ENCODE data around the gene CREB3L2. TPM values are rescaled to one million over a fixed set of nuclear protein-coding genes. Genes with fewer than 3 reads are reported as not detected.

The CREB3L2 gene
- polyA plus RNA-seq, 3 donors: 6.9 to 12.9 (median 11.9) TPM

GRCh38 chr7:137985897-137986251, 16.0 kb downstream of the CREB3L2 start:
- Histone ChIP-seq H3K79me2 (ENCODE audit: insufficient read depth, low read length) (peaks cover 78% of the 10 kb centered on the region), H3K27ac (ENCODE audit: low read depth in 1 of 2, low read length in 2 of 2) (no peak overlapping the region), H3K4me3 (replicated peaks in 1 of 3; ENCODE audit: low read depth in 2 of 3, low read length in 3 of 3) (no peak overlapping the region), H4K20me1 (ENCODE audit: insufficient read depth, low read length) (peaks cover 28% of the 10 kb centered on the region), H3K27me3 (ENCODE audit: control insufficient read depth in 2 of 2, insufficient read depth in 2 of 2, low read length in 2 of 2) (no peaks in the 10 kb centered on the region), H3K4me1 (ENCODE audit: control insufficient read depth in 1 of 2, insufficient read depth in 2 of 2, low read length in 2 of 2) (peaks cover 6 to 9% of the 10 kb centered on the region in 2 donors), H3K4me2 (replicated peaks; ENCODE audit: extremely low read depth, low read length, poor library complexity, severe bottlenecking) (no peak overlapping the region), H3K36me3 (replicated peaks in 1 of 2; ENCODE audit: control insufficient read depth in 1 of 2, insufficient read depth in 2 of 2, low read length in 2 of 2) (peaks cover 0 to 26% of the 10 kb centered on the region in 2 donors), H3K9me3 (replicated peaks in 1 of 2; ENCODE audit: control insufficient read depth in 1 of 2, insufficient read depth in 1 of 2, low read length in 2 of 2) (peaks cover 18 to 23% of the 10 kb centered on the region in 2 donors), H2AFZ (ENCODE audit: insufficient read depth, low read depth, low read length, poor library complexity, severe bottlenecking) (no peak overlapping the region), H3K9ac (ENCODE audit: insufficient read depth, low read length, poor library complexity, severe bottlenecking) (no peak overlapping the region)
- Mint-ChIP-seq H3K27me3 (ENCODE audit: low read depth in 3 of 3) (peaks cover 0 to 2% (median 0%) of the 10 kb centered on the region in 3 donors), H3K4me1 (peaks cover 24% of the 10 kb centered on the region), H3K36me3 (peaks cover 34 to 37% of the 10 kb centered on the region in 2 donors), H3K27ac (peak overlapping the region in 1 of 7 donors; percentile 34), H3K9me3 (peaks cover 14 to 25% (median 17%) of the 10 kb centered on the region in 7 donors), H3K4me3 (no peak overlapping the region)
- DNase-seq: no peak
- no peak for TF ChIP-seq CTCF (IDR thresholded peaks at IDR 0.05)
- intact Hi-C loops (cut with micrococcal nuclease): no loop called here
- WGBS (ENCODE audit: insufficient coverage): no CpG with 5 or more reads among the region's 3 CpGs

DNA sequence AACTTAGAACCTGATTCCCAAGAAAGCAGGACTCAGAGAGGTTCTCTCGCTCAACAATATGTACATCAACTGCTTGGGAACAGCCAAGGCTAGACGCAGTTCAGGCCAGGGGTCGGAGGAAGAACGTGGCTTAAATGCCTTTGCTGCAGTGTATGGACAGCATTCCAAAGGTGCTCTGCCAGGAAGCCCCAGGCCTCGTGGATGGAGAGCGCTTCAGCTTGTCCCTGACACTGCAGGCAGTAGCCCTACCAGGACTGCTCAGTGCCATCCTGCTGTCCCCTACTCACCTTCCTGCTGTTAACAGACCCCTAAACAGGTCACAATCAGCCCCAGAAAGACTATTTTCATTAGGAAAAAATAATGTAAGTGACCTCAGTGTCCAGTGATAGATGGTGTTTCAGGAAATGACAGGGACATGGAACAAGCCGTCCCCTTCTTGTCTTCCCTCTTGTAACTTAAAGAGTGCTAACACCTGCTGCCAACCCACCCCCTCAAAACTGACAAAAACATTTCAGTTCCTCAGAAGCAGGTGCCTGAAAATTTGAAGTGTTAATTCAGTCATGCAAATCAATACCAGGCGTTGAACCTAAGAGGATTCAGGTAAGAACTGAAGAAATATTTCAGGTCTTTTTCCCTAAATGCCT, 16.5 kb downstream of the CREB3L2 start:
- peaks cover 36 to 37% of the 10 kb centered on the region in 2 donors for H3K36me3 Mint-ChIP-seq
- H3K9me3 Mint-ChIP-seq: peaks cover 14 to 25% (median 17%) of the 10 kb centered on the region in 7 donors
- peaks cover 27% of the 10 kb centered on the region for H3K4me1 Mint-ChIP-seq
- Histone ChIP-seq H4K20me1 (ENCODE audit: insufficient read depth, low read length) (peaks cover 32% of the 10 kb centered on the region), H2AFZ (ENCODE audit: insufficient read depth, low read depth, low read length, poor library complexity, severe bottlenecking) (no peak overlapping the region), H3K4me3 (replicated peaks in 1 of 3; ENCODE audit: low read depth in 2 of 3, low read length in 3 of 3) (no peak overlapping the region), H3K79me2 (ENCODE audit: insufficient read depth, low read length) (peaks cover 78% of the 10 kb centered on the region), H3K9ac (ENCODE audit: insufficient read depth, low read length, poor library complexity, severe bottlenecking) (no peak overlapping the region), H3K4me1 (ENCODE audit: control insufficient read depth in 1 of 2, insufficient read depth in 2 of 2, low read length in 2 of 2) (peaks cover 6 to 9% of the 10 kb centered on the region in 2 donors), H3K27ac (ENCODE audit: low read depth in 1 of 2, low read length in 2 of 2) (no peak overlapping the region), H3K36me3 (replicated peaks in 1 of 2; ENCODE audit: control insufficient read depth in 1 of 2, insufficient read depth in 2 of 2, low read length in 2 of 2) (peaks cover 0 to 26% of the 10 kb centered on the region in 2 donors), H3K27me3 (ENCODE audit: control insufficient read depth in 2 of 2, insufficient read depth in 2 of 2, low read length in 2 of 2) (no peaks in the 10 kb centered on the region), H3K4me2 (replicated peaks; ENCODE audit: extremely low read depth, low read length, poor library complexity, severe bottlenecking) (no peak overlapping the region), H3K9me3 (replicated peaks in 1 of 2; ENCODE audit: control insufficient read depth in 1 of 2, insufficient read depth in 1 of 2, low read length in 2 of 2) (peaks cover 18 to 23% of the 10 kb centered on the region in 2 donors)
- peak overlapping the region in 2 of 7 donors; percentile 11 to 55 for H3K27ac Mint-ChIP-seq
- WGBS (ENCODE audit: insufficient coverage): 100% methylated on average over 6 of the region's 8 CpGs
- H3K27me3 Mint-ChIP-seq (ENCODE audit: low read depth in 3 of 3): peaks cover 0 to 3% (median 0%) of the 10 kb centered on the region in 3 donors
- no peak overlapping the region for H3K4me3 Mint-ChIP-seq
- DNase-seq: no peak
- no peak for TF ChIP-seq CTCF (IDR thresholded peaks at IDR 0.05)
- intact Hi-C loops (cut with micrococcal nuclease): no loop called here

Measured in CD14-positive monocyte (primary cell).